Brain microvascular endothelial cell (primary cell): ENCODE results near the gene MTHFD1L.
A peak's percentile ranks its signal among the peaks of the same experiment; 100 is the strongest.

Source experiments
- DNase-seq: peaks from one replicate; pipeline ENCODE4 v3.0.0-alpha.2; 2020
- H3K27ac ChIP-seq: fragments of 250-450 bp; sonication (Bioruptor Pico); 2 replicates; pipeline ENCODE4 v1.5.1; 2020; ENCODE audit warnings: mild to moderate bottlenecking, moderate library complexity
- H3K27me3 ChIP-seq: fragments of 250-450 bp; sonication (Bioruptor Pico); replicated peaks from 2 replicates; pipeline ENCODE4 v1.5.1; 2020; ENCODE audit warnings: mild to moderate bottlenecking
- H3K36me3 ChIP-seq: fragments of 250-450 bp; sonication (Bioruptor Pico); replicated peaks from 2 replicates; pipeline ENCODE4 v1.5.1; 2020; ENCODE audit warnings: mild to moderate bottlenecking
- H3K4me3 ChIP-seq: 2 replicates; pipeline ENCODE4 v1.5.1; 2011; ENCODE audit warnings: low read depth, mild to moderate bottlenecking, control low read depth, low read length, moderate library complexity
- in situ Hi-C: cut with HindIII; loops from 2 replicates; pipeline ENCODE4 v1.10.0; 2017; ENCODE audit warnings: low sequenced_read_pairs, low pct_ligation_motif_present
- TF ChIP-seq, protein P1 (sequence below): IDR thresholded peaks from 2 replicates; pipeline ENCODE4 v1.5.1; 2011; ENCODE audit warnings: low read depth, mild to moderate bottlenecking, moderate library complexity, low read length, control low read depth, inconsistent platforms; ENCODE audit errors: missing control alignments

Gene MTHFD1L

GRCh38 chr6:150890346-150890745, 24.8 kb downstream of the MTHFD1L start:
- in situ Hi-C loops, result loop anchor here (25.0 kb wide), 1 partner anchor 472 kb away; no protein-coding TSS in a partner anchor
- TF ChIP-seq, protein P1, sequence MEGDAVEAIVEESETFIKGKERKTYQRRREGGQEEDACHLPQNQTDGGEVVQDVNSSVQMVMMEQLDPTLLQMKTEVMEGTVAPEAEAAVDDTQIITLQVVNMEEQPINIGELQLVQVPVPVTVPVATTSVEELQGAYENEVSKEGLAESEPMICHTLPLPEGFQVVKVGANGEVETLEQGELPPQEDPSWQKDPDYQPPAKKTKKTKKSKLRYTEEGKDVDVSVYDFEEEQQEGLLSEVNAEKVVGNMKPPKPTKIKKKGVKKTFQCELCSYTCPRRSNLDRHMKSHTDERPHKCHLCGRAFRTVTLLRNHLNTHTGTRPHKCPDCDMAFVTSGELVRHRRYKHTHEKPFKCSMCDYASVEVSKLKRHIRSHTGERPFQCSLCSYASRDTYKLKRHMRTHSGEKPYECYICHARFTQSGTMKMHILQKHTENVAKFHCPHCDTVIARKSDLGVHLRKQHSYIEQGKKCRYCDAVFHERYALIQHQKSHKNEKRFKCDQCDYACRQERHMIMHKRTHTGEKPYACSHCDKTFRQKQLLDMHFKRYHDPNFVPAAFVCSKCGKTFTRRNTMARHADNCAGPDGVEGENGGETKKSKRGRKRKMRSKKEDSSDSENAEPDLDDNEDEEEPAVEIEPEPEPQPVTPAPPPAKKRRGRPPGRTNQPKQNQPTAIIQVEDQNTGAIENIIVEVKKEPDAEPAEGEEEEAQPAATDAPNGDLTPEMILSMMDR, result no peak
- H3K27me3 ChIP-seq, result no peaks in the 10 kb centered on the region
- H3K27ac ChIP-seq, result no peak overlapping the region
- no peak overlapping the region for H3K4me3 ChIP-seq
- no peak for DNase-seq
- H3K36me3 ChIP-seq, result peaks cover 40% of the 10 kb centered on the region

- Histone ChIP-seq H3K27ac (peak overlapping the region; percentile 49), H3K4me3 (no peak overlapping the region), H3K36me3 (peaks cover 34% of the 10 kb centered on the region), H3K27me3 (no peaks in the 10 kb centered on the region)
- in situ Hi-C loops, result loop anchor here (25.0 kb wide), 1 partner anchor 470 kb away; no protein-coding TSS in a partner anchor
- peak; percentile 86 for DNase-seq
- TF ChIP-seq, protein P1, result peak; percentile 88
These were observed 26.5 kb downstream of the MTHFD1L start for GRCh38 chr6:150891888-150892485.

- Histone ChIP-seq H3K27me3 (no peaks in the 10 kb centered on the region), H3K27ac (peak overlapping the region; percentile 51), H3K4me3 (no peak overlapping the region), H3K36me3 (peaks cover 26% of the 10 kb centered on the region)
- in situ Hi-C loops, result loop anchor here (25.0 kb wide), 1 partner anchor 468 kb away; no protein-coding TSS in a partner anchor
- TF ChIP-seq, protein P1, result no peak
- DNase-seq, result no peak
These were observed 28.8 kb downstream of the MTHFD1L start for GRCh38 chr6:150894191-150894744.

GRCh38 chr6:150894935-150895552, 29.5 kb downstream of the MTHFD1L start:
- H3K27ac ChIP-seq, result peak overlapping the region; percentile 51
- TF ChIP-seq, protein P1, result peak; percentile 37
- H3K4me3 ChIP-seq, result no peak overlapping the region

GRCh38 chr6:150895928-150896632, 30.6 kb downstream of the MTHFD1L start:
- TF ChIP-seq, protein P1, result no peak

More at GRCh38 chr6:150894935-150895552, 29.5 kb downstream of the MTHFD1L start:
- DNase-seq, result peak; percentile 60
- Histone ChIP-seq H3K27me3 (no peaks in the 10 kb centered on the region), H3K36me3 (peaks cover 20% of the 10 kb centered on the region)
- in situ Hi-C loops, result loop anchor here (25.0 kb wide), 1 partner anchor 467 kb away; no protein-coding TSS in a partner anchor

More at GRCh38 chr6:150895928-150896632, 30.6 kb downstream of the MTHFD1L start:
- in situ Hi-C loops, result loop anchor here (25.0 kb wide), 1 partner anchor 466 kb away; no protein-coding TSS in a partner anchor
- no peak overlapping the region for H3K27ac ChIP-seq
- peaks cover 16% of the 10 kb centered on the region for H3K36me3 ChIP-seq
- H3K4me3 ChIP-seq, result no peak overlapping the region
- no peak for DNase-seq
- H3K27me3 ChIP-seq, result no peaks in the 10 kb centered on the region
